ENCODE results near the gene NSD1. TPM values are rescaled to one million over a fixed set of nuclear protein-coding genes. Genes with fewer than 3 reads are reported as not detected.
A peak's percentile ranks its signal among the peaks of the same experiment; 100 is the strongest.

NSD1 gene
- total and polyA plus RNA-seq, 9 of the 15 experiments (the other 6 are each of a cell fraction or from before 2014, with no cell fraction given) = 3.8 to 51.0 (median 24.7) TPM

GRCh38 chr5:177304392-177305119, 171.0 kb downstream of the NSD1 start:
- Histone ChIP-seq H3K79me2 (ENCODE audit: control insufficient read depth, insufficient read depth, low read length) (peaks cover 48% of the 10 kb centered on the region), H3K27ac (ENCODE audit: extremely low read depth, low read depth, low read length) (peak overlapping the region; percentile 89), H3K4me2 (ENCODE audit: insufficient read depth, low read length) (peak overlapping the region; percentile 94), H4K20me1 (replicated peaks; ENCODE audit: control insufficient read depth, insufficient read depth, low read length) (peaks cover 10% of the 10 kb centered on the region), H3K9me1 (ENCODE audit: control insufficient read depth, insufficient read depth, low read length) (no peaks in the 10 kb centered on the region), H3K4me3 (peak overlapping the region; percentile 88), H3K36me3 (ENCODE audit: control insufficient read depth, insufficient read depth, low read length) (peaks cover 56% of the 10 kb centered on the region), H3K9me3 (replicated peaks; ENCODE audit: control insufficient read depth, insufficient read depth, low read depth, low read length) (no peaks in the 10 kb centered on the region), H2AFZ (ENCODE audit: low read depth, low read length) (peak overlapping the region; percentile 86; the same call in 1 of the 2 replicates), H3K4me1 (replicated peaks in 1 of 2; ENCODE audit: control insufficient read depth in 2 of 2, insufficient read depth in 2 of 2, low read length in 2 of 2) (peaks cover 33 to 45% of the 10 kb centered on the region in 2 experiments), H3K9ac (ENCODE audit: insufficient read depth in 1 of 2, low read depth in 2 of 2, low read length in 2 of 2) (peak overlapping the region; percentile 93 to 99), H3K27me3 (ENCODE audit: control insufficient read depth in 2 of 2, insufficient read depth in 2 of 2, low read length in 2 of 2) (no peaks in the 10 kb centered on the region)
- intact Hi-C loops (cut with micrococcal nuclease) = loop anchor here (5.0 kb wide), 1 partner anchor 172 kb away; the partner anchor contains the start of gene NSD1
- ChIA-PET CTCF (ENCODE audit: low intra/inter-chr PET ratio) (interaction anchor here (0.6 kb wide), 1 partner anchor 657 kb away, joined by 3 read pairs; the partner anchor contains the start of gene TSPAN17), POLR2A (interaction anchor here (0.7 to 0.8 kb wide), 2 partner anchors 86 to 141 kb away, joined by 3 to 4 read pairs; no protein-coding TSS in a partner anchor)
- FAIRE-seq (peak; percentile 74), DNase-seq (ENCODE audit: extremely low read depth in 1 of 4, low spot score in 3 of 4) (peak; percentile 49 to 62 (median 54)), ATAC-seq (no peak)
- WGBS (ENCODE audit: insufficient coverage, low coverage, missing lambda C conversion rate) = 3% methylated on average over 15 of the region's 19 CpGs
- in situ Hi-C loops (cut with MboI) = no loop called here
- BruUV-seq (replicated peaks) = TSS peak; percentile 67
- TF ChIP-seq GABPB2 (CRISPR knock-in tag; conservative IDR thresholded peaks at IDR 0.05) (no peak), TAL1 (IDR thresholded peaks at IDR 0.05) (no peak), ELF2 (CRISPR knock-in tag; IDR thresholded peaks at IDR 0.05) (no peak), KLF1 (tag; IDR thresholded peaks at IDR 0.05) (no peak), ZZZ3 (IDR thresholded peaks at IDR 0.05) (no peak), HIVEP1 (CRISPR knock-in tag; IDR thresholded peaks at IDR 0.05) (no peak), TAF9B (IDR thresholded peaks at IDR 0.05; ENCODE audit: partially characterized antibody) (peak; percentile 66), GABPA (tag; conservative IDR thresholded peaks at IDR 0.05; ENCODE audit: low read depth) (no peak), CLOCK (CRISPR knock-in tag; IDR thresholded peaks at IDR 0.05; ENCODE audit: borderline replicate concordance) (no peak), SMAD1 (IDR thresholded peaks at IDR 0.05; ENCODE audit: low read depth, low read length, partially characterized antibody) (no peak), ZBTB5 (IDR thresholded peaks at IDR 0.05) (no peak), ZNF551 (CRISPR knock-in tag; IDR thresholded peaks at IDR 0.05) (no peak), BCLAF1 (IDR thresholded peaks at IDR 0.05; ENCODE audit: borderline replicate concordance in 1 of 2, control insufficient read depth in 1 of 2, low read depth in 2 of 2, low read length in 1 of 2) (no peak), TRIM28 (IDR thresholded peaks at IDR 0.05) (no peak), ZNF384 (IDR thresholded peaks at IDR 0.05; ENCODE audit: low read depth, low read length) (no peak)

All from K562 (cell line).